Hypothalamus (tissue), 51 donors: ENCODE measurements around the gene RBM25.

ENCODE experiments used
- DNase-seq, 51 donors: peaks; one replicate each; lab custom pipeline; 2025; lab: John Stamatoyannopoulos, UW

Gene RBM25

GRCh38 chr14:73167727-73168126 lies 109.4 kb downstream of the RBM25 start:
- DNase-seq, result no peak

GRCh38 chr14:73168274-73168673 lies 109.9 kb downstream of the RBM25 start:
- DNase-seq, result peak in 35 of 51 donors; percentile 10 to 85 (median 49)

- DNase-seq, result peak in 32 of 51 donors; percentile 6 to 85 (median 28)
Observed at GRCh38 chr14:73168691-73169090, 110.4 kb downstream of the RBM25 start.

GRCh38 chr14:73169855-73170254 lies 111.5 kb downstream of the RBM25 start:
- DNase-seq, result peak in 1 of 51 donors; percentile 4

- no peak for DNase-seq
Observed at GRCh38 chr14:73170686-73171085, 112.4 kb downstream of the RBM25 start.

GRCh38 chr14:73172500-73172899 lies 114.2 kb downstream of the RBM25 start:
- DNase-seq, result no peak

- peak in 1 of 51 donors; percentile 48 for DNase-seq
Observed at GRCh38 chr14:73173092-73173735, 114.9 kb downstream of the RBM25 start.
